WERI-Rb-1 (cell line): ENCODE results near the gene SLC51A.

Experiments used
- DNase-seq: peaks from one replicate; pipeline ENCODE4 v3.0.0-alpha.2; 2020
- H3K27ac ChIP-seq: fragments of 250-450 bp; sonication (Bioruptor Pico); 2 replicates; pipeline ENCODE4 v1.5.1; 2020; ENCODE audit warnings: mild to moderate bottlenecking, moderate library complexity
- H3K27me3 ChIP-seq: fragments of 250-450 bp; sonication (Bioruptor Pico); 2 replicates; pipeline ENCODE4 v1.5.1; 2021; ENCODE audit warnings: mild to moderate bottlenecking, low read depth, moderate library complexity; ENCODE audit not compliant: insufficient read depth, severe bottlenecking
- H3K36me3 ChIP-seq: fragments of 250-450 bp; sonication (Bioruptor Pico); 2 replicates; pipeline ENCODE4 v1.5.1; 2020; ENCODE audit warnings: mild to moderate bottlenecking, moderate library complexity
- H3K4me3 ChIP-seq: 2 replicates; pipeline ENCODE4 v1.5.1; 2011; ENCODE audit warnings: low read depth, mild to moderate bottlenecking, control low read depth, low read length
- H3K9me3 ChIP-seq: fragments of 250-450 bp; sonication (Bioruptor Pico); 2 replicates; pipeline ENCODE4 v1.5.1; 2021; ENCODE audit warnings: mild to moderate bottlenecking, moderate library complexity; ENCODE audit not compliant: severe bottlenecking
- TF ChIP-seq, protein P1 (sequence below): IDR thresholded peaks from 2 replicates; pipeline ENCODE4 v1.5.1; 2011; ENCODE audit warnings: low read depth, mild to moderate bottlenecking, control low read depth, inconsistent platforms, low read length

SLC51A gene

DNA sequence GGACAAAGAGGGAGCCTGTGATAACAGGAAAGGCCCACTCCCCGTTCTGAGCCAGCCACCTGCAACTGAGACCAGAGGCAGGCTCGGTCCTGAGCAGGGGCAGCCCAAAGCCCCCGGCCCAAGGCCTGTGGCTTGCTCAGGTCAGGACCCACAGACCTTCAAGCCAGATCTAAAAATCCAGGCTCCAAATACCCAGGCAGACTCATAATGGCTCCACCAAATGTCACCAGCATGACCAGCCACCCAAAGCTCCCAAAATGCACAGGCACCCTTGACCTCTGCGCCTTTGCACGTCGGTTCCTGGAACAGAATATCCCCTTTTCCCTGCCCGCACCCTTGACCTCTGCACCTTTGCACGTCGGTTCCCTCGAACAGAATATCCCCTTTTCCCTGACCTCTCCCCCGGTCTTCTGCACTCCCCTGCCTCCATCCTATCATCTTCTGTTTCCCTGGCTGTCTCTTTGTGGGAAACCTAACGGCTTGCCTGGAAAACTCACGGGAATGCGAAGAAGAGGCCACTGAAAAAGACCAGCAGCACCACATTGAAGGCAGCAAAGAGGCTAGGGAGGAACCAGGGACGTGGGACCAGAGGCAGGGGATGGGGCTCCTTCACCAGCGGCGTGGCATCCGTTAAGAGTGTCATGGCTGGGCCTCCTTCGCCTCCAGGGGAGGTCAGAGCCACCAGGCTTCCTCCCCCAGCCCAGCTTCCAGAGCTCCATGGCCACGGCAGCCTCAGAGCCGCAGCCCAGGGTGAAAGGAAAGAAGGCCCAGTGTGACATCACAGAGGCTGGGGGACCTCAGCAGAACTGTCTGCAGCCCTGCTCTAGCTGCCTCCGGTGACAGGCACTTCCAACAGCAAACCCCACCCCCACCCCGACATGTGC, 5.4 kb upstream of the SLC51A start, which contains the start of gene ZDHHC19:
Gene ZDHHC19, minus strand, starts transcription at position 728 of the 884 bp plus-strand sequence. Its CDS starts 85 bp downstream, at position 643.
- TF ChIP-seq, protein P1, sequence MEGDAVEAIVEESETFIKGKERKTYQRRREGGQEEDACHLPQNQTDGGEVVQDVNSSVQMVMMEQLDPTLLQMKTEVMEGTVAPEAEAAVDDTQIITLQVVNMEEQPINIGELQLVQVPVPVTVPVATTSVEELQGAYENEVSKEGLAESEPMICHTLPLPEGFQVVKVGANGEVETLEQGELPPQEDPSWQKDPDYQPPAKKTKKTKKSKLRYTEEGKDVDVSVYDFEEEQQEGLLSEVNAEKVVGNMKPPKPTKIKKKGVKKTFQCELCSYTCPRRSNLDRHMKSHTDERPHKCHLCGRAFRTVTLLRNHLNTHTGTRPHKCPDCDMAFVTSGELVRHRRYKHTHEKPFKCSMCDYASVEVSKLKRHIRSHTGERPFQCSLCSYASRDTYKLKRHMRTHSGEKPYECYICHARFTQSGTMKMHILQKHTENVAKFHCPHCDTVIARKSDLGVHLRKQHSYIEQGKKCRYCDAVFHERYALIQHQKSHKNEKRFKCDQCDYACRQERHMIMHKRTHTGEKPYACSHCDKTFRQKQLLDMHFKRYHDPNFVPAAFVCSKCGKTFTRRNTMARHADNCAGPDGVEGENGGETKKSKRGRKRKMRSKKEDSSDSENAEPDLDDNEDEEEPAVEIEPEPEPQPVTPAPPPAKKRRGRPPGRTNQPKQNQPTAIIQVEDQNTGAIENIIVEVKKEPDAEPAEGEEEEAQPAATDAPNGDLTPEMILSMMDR, result no peak
- Histone ChIP-seq H3K9me3 (no peaks in the 10 kb centered on the region), H3K4me3 (no peak within 1 kb of the TSS), H3K27ac (no peak within 1 kb of the TSS), H3K36me3 (no peaks in the 10 kb centered on the region), H3K27me3 (no peaks in the 10 kb centered on the region)
- no peak for DNase-seq

DNA sequence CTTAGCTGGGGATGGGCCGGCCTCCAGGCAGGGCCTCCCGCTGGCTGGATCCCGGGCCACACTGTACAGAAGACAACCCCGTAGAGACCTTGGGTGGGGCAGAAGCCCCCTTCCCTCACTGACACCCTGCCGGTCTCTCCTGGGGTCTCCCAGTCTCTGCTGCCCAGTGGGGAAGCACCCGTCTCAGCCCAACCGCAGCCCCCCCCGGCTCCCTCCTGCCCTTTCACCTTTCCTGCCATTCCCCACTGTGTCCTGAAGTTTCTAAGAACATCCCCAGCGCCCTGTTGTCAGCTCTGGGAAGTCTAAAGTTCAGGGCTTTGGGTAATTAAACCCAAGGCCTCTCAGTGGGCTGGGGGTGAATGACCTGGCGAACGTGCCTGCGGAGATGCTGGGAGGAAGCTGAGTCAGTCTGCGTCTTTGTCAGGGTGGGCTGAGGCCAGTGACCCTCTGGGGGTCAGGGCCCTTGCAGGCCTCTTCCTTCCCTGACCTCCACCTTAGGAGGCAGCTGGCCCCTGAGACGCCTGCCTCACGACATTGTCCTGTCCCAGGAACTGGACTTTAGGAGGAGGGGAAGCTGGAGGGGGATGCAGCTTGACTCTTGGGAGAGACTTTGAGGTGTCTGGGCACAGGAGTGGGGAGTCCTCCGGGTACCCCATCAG, 1.4 kb upstream of the SLC51A start:
- Histone ChIP-seq H3K4me3 (no peak overlapping the region), H3K27me3 (no peaks in the 10 kb centered on the region), H3K27ac (no peak overlapping the region), H3K36me3 (no peaks in the 10 kb centered on the region), H3K9me3 (no peaks in the 10 kb centered on the region)
- DNase-seq, result no peak
- TF ChIP-seq, protein P1, result no peak

DNA sequence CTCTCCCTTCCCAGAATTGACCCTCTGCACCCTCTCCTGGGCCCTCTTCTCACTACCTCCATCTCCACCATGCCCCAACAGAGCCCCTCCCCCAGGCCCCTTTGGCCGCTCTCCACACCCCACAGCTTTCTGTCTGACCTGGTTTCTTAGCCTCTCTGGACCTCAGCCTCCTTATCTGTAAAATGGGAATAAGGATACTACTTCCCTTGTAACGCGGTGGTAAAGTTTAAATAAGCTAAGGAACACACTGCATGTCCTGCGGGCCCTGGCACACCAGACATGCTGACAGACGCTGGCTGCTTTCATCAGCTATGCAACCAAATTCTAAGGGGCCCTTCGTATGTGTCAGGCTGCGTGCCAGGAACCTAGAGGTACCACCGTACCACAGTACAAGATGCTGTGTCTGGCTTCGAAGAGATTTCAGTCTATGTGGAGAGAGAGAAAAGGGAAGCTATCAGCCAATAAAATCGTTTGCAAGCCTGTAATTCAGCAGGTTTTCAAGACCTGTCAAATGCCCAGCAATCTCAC, 777 bp upstream of the SLC51A start:
- no peak overlapping the region for H3K27ac ChIP-seq

DNA sequence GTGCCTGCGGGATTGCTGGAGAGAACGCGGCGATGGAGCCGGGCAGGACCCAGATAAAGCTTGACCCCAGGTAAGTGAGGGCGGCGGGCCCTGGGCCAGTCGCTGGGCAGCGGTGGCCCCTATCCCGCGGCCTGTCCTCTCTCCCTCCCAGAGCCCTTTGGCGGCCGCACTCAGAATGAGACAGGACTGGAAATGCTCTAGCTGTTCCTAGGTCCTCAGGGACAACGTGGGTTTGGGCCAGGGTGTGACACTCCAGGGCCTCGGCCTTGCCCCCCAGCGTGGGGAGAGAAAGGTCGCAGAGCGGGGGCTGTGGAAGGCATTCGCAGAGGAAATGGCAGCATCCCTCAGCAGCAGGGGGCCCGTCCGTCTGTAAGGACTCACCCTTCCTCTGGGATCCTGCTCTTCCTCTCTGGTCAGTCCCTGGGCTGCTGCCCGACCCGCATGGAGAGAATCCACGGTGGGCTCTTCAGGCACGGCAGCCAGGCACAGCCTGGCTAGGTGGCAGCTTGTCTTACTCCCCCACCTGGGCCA, 412 bp downstream of the SLC51A start:
- no peak for DNase-seq
- Histone ChIP-seq H3K4me3 (no peak overlapping the region), H3K9me3 (no peaks in the 10 kb centered on the region), H3K27me3 (no peaks in the 10 kb centered on the region), H3K36me3 (no peaks in the 10 kb centered on the region), H3K27ac (no peak overlapping the region)
- TF ChIP-seq, protein P1, result no peak

More for the DNA sequence above, 777 bp upstream of the SLC51A start:
- Histone ChIP-seq H3K9me3 (no peaks in the 10 kb centered on the region), H3K27me3 (no peaks in the 10 kb centered on the region), H3K36me3 (no peaks in the 10 kb centered on the region), H3K4me3 (no peak overlapping the region)
- TF ChIP-seq, protein P1, result no peak
- no peak for DNase-seq

DNA sequence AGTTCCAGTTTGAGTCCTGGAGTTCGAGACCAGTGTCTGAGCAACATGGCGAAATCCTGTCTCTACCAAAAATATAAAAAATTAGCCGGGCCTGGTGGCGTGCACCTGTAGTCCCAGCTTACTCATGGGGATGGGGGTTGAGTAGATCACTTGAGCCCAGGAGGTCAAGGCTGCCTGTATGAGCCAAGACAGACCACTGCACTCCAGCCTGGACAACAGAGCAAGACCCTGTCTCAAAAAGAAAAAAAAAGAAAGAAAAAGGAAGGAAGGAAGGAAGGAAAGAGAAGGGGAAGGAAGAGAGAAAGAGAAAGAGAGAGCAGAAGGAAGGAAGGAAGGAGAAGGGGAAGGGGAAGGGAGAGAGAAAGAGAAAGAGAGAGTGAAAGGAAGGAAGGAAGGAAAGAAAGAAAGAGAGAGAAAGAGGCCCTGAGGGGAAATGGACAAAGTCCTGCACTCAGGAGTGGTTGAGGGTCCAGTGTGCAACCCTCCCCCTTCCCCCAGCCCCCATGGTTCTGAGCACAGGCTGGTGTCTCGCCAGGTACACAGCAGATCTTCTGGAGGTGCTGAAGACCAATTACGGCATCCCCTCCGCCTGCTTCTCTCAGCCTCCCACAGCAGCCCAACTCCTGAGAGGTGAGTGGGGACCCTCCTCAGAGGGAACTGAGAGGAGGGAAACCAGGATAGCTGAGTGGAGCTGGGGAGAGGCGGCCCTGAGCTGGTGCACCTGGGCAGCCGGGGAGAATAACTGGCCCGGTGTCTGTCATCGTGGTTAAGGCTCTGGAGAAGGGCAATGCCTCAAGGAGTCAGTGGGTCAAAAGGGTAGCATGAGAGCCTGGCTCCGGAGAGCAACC, 1.2 kb downstream of the SLC51A start:
- H3K27me3 ChIP-seq, result no peaks in the 10 kb centered on the region
- no peak for DNase-seq
- H3K4me3 ChIP-seq, result no peak overlapping the region
- no peaks in the 10 kb centered on the region for H3K9me3 ChIP-seq
- H3K27ac ChIP-seq, result no peak overlapping the region
- H3K36me3 ChIP-seq, result no peaks in the 10 kb centered on the region
- TF ChIP-seq, protein P1, result no peak
